Erythroblast (primary cell): Measurements from ENCODE around the gene LMO1.

Source experiments
- DNase-seq, 2 experiments: peaks; one replicate each; lab custom pipeline; 2025; lab: John Stamatoyannopoulos, UW
- GATA1 ChIP-seq: IDR thresholded peaks from 2 replicates; pipeline ENCODE4 v1.6.1; 2011; ENCODE audit warnings: low read depth, mild to moderate bottlenecking, control low read depth, low read length, moderate library complexity
- POLR2A ChIP-seq: IDR thresholded peaks from 2 replicates; pipeline ENCODE4 v1.6.1; 2011; ENCODE audit warnings: mild to moderate bottlenecking, low read length

The LMO1 gene

DNA sequence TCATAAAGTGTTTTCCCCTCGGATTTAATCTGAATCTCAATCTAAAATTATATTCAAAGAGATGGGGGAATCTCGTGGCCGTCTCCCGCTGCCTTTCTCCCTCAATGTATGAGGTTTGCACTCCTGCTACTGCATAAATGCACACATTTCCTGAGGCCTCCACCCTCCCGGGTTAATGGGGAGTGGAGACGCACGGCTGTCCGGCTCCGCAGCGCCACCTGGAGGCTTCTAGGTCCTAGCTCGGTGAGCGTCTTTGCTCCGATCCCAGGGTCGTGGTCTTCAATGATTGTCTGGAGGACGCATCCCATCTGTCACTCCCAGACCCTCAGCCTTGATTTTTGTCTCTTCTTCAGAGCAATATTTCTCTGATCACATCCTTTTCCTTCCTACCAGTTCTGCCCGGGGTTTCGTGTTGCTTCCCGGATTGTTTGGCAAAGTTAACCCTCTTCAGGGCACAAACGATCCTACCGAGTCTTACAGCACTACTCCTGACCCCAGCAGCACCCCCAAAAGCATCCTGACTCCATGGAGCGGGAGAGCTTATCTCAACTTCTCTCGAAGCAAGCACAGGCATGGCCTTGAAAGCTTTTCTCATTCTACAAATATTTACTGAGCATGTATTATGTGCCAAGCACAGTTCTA is at the start of gene LMO1:
TSS of gene LMO1 (minus strand) at position 110 of the 642 bp plus-strand sequence. CDS start 516 bp downstream, outside the sequence.
- TF ChIP-seq GATA1 (no peak), POLR2A (no peak)
- peak; percentile 51 to 77 for DNase-seq

DNA sequence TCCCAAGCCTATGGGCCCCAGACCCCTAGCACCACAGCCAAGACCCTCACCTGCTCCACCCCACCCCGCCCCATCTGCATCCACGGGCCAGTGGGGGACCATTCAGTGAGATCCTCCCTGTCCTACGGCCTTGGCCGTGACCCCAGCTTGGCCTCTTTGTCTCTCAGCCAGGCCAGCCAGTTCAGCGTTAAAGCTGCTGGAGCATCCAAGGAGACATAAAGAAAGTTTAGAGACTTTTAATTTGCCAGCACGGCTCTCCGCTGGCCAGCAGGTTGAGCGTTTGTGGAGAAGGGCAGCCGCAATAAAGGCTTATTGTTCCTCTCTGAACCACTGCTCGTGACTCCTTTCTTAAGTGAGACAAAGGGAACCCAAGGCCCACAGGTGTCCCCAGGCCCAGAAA is 49.3 kb upstream of the LMO1 start:
- no peak for TF ChIP-seq POLR2A
- TF ChIP-seq GATA1: no peak
- no peak for DNase-seq

DNA sequence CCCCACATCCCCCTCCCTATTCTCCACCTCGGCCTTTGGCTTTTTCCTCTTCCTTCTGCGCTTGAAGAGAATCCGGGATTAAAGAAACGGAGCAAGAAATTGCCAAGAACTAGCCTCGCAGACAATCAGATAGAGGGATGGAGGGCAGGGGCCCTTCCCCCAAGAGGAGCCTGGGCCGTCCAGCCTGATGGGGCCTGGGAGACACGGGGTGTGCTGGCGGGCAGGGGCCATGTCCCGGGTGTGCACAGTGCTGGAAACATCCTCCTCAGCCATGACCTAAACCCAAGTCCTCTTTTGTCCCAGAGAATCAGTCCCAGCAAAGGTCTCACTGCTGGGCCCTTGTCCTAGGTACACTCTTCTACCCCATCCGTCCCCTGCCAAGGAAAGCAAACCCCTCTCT is 47.7 kb upstream of the LMO1 start:
- no peak for DNase-seq
- TF ChIP-seq POLR2A (no peak), GATA1 (no peak)

DNA sequence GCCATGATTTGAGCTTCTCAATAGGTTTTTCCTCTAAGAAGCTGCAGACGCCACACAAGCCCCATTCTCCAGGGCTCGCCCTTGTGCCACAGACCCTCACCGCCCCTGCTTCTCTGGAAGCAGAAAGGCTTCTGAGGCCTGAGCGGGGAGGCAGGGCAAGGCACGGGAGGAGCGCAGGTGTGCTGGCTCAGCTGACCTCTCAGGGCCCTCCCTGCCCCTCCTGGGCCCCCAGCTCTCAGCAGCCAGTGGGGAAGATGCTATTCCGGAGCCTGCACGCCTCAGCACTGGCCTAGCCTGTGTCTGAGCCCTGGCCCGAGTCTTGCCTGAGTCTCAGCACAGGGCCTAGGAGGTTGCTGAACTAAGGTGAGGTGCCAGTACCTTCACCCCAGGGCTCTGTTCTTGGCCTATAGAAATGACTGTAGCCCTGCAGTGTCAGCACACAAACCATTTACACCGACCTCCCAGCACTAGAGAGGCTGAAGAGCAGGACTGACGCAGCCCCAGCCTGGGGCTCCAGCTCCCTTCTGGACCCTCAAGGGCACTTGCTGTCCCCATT is 47.1 kb upstream of the LMO1 start:
- no peak for TF ChIP-seq POLR2A
- TF ChIP-seq GATA1: no peak
- DNase-seq: no peak

DNA sequence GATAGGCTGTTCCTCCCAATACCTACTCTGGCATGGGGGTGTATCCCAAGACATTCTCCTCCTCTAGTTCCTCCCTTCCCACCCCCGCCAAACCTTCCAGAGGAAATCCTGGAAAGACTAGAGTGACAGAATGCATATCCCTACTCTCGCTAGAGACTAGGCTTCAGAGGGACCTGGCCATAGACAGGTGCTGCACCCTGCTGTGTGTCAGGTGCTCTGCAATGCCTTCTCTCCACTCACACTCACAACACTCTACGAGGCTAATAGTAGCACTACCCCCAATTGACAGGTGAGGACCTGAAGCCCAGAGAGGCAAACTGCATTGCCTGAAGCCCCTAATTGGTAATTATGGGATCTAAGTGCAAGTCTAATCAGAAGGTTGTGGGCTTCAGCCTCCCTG is 46.2 kb upstream of the LMO1 start:
- no peak for TF ChIP-seq POLR2A
- DNase-seq: no peak

DNA sequence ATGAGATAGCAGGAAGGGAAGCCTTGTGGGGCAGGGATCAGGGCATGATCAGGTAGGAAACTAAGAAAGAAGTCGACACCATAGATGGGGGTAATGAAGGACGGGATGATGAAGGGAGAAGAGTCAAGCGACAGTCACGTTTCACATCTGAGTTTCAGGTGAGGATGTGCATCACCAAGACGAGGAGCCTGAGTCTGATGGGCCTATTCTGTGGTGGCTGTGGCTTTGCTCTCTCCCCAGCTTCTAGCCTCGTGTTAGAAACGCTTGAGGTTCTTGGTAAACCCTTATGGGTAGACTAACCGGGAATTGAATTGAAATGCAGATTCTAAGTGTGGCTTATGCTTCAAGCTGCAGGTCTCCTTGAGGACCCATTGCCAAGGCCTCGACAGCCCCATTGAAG is 45.6 kb upstream of the LMO1 start:
- TF ChIP-seq GATA1: no peak
- DNase-seq: no peak

DNA sequence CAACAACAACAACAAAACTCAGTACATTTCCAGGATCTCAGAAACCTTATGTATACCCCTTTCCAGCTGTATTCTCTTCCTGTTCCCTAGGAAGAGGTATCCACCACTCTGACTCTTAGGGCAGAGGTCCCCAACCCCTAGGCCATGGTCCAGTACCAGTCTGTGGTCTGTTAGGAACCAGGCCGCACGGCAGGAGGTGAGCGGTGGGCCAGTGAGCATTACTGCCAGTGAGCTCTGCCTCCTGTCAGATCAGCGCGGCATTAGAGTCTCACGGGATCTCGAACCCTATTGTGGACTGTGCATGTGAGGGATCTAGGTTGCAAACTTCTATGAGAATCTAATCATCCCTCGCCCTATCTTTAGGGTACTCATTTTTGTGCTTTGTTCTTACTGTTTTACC is 43.9 kb upstream of the LMO1 start:
- DNase-seq: no peak

DNA sequence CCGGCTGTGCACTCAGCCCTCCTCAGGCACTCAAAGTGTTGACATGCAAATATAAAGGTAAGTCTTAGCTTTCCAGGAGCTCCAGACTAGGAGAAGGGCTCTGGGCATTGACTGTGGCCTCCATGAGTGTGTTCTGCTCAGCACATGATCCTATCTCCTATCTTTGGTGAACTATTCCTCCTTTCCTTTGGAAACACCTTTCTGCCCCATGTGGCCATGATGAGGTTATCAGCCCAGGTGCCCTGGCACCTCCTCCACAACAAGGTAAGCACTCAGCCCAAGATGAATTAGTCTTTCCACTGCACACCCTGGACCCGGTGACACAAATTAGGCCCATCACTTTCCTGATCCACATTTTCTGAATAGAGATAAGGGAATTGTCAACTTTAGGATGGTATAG is 37.9 kb upstream of the LMO1 start:
- TF ChIP-seq POLR2A (no peak), GATA1 (no peak)
- DNase-seq: no peak

More for the DNA sequence above, 43.9 kb upstream of the LMO1 start:
- TF ChIP-seq POLR2A (no peak), GATA1 (no peak)

DNA sequence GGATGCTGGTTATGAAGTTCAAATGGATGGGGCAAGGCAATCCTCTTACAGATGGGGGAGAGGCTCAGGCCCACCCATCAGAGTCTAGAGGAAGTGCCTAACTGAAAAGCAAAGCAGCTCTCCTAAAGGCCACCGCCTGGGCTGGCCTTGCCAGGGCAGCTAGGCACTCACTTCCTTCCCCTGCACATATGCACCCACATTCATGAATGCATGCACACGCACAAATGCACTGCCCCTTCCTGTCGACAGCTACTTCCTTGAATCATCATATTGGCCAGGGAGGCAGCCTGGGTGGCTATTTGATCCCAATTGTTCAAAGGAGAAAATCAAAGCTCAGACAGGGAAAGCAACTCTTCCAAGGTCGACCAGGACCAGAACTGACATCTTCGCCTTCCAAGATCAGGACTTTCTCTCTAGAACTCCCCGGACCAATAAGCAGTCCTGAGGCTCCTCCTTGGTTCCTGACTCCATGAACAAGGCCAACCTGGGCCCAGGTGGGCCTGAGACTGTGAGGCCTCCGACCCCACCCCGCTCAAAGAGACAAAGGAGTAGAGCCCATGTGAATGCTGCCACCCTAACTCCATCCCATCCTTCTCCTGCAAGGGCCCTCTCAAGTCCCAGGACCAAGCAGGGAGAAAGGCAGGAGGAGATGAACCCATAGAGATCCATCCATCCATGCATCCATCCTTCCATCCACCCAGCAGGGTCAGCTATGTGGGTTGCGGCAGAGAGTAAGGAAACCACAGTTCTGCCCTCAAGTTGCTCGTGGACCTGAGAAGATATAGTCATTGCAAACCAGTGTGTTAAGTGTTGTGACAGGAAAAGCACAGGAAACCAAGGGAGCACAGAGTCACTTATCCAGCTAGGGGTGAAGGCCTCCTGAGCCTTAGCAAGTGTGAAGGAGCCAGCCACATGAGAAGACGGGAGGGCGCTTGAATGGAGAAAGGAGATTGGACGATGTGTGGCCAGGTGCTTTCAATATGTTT is 35.4 kb upstream of the LMO1 start:
- no peak for DNase-seq
- TF ChIP-seq POLR2A: no peak
- no peak for TF ChIP-seq GATA1

DNA sequence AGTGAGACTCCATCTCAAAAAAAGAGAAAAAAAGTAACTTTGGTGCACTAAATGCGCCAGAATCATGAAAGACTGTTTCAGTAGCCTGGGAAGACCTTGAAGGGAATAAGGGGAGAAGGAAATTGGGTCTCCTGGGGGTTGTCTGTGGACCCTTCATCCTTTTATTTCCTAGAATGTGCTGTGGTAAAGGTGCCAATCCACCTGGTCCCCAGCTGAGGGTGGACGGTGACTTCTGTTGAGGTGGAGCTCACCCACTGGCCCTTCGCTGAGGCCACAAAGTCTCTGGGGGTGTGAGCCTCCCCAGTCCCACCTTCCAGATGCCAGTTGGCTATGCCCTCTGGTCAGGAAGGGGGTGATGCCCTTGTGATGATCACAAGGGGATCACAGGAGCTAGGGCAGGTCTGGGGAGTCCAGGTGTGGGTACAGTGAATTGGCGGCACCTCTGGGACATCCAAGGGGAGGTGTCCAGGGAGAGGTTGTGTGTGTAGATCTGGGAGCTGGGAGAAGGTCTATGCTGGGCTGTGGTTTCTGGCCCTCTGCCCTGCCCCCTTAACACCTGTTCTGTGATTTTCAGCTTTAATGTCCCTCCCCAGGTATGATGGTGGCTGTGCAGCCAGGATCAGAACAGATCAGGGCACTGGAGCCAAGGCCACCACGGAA is 34.2 kb upstream of the LMO1 start:
- TF ChIP-seq GATA1 (no peak), POLR2A (no peak)

DNA sequence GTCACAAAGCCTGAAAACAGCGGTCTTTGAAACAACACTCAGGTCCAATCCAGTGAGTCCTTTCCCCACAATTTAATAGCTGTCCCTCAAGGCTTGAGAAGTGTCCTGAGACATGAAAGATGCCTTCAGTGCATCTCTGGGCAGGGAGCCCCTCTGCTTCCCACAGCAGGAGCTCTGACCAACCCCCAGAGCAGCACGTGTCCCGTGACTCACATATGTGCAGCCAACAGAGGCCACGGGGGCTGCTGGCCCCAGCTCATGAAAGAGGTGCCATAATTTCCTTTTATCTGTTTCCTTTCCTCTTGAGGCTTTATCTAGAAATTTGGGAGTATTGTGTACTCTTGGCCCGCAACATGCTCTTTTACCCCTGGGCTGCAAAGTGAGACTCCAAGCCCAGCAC is 33.2 kb upstream of the LMO1 start:
- no peak for DNase-seq
- TF ChIP-seq POLR2A: no peak

More for the DNA sequence above, 34.2 kb upstream of the LMO1 start:
- DNase-seq: no peak

DNA sequence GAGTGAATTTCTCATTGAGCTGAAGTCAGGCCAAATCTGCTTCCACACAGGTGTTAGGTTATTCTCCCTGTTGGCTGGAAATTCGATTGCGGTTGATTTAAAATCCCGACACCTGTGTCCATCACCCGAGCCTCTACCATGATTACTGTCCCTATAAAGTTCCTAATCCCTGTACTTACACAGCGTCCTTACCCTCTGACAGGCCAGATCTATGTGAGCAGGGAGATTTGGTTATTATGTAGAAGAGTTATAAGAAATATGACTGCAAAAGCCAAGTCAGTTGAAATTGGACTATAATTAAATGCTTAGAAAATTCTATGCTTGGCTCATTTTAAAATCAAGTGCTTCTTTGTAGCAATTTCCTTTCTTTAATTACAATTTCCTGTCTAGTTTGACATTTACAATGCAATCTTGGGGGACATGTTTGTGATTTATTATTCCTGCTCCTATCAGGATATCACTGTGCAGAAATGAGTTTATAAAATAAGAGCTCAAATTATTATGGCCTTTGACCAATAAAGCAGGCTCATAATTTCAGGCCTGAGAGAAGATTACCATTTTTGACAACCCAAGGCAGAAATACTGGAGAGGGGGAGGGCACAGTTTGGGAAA is 32.5 kb upstream of the LMO1 start:
- no peak for DNase-seq
- no peak for TF ChIP-seq POLR2A
- no peak for TF ChIP-seq GATA1

DNA sequence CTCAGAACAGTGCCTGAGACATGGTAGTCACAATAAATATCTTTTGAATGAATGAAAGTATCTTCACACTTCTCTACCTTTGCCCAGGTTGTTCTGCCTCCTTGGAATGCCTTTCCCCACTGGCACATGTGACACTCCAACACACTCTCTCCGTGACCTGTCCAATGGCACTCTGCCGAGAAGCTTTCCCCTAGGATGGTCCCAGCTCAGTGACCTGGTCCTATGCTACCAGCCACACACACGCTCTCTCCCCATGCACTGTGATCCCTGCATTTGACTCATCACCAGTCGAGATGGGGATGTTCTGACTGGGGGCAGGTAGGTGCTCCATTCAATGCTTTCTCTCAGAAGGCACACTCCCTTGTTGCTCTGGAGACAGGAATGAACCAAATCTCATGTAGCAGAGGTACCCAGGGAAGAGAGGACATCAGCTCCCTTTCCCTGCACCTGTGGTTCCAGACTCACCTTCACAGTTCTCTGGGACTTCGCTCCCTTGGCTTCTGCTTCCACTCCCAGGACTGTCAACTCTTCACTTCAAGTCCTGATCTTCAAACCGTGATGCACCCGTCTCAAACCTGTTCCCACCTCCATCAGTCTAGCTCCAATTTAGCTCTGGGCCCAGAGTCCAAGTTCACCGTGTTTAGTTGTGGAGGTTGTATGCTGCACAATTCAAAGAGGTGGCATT is 30.7 kb upstream of the LMO1 start:
- TF ChIP-seq POLR2A: no peak
- TF ChIP-seq GATA1: no peak
- no peak for DNase-seq
